ENCODE measurements around the gene KMT2C.

The KMT2C gene

DNA sequence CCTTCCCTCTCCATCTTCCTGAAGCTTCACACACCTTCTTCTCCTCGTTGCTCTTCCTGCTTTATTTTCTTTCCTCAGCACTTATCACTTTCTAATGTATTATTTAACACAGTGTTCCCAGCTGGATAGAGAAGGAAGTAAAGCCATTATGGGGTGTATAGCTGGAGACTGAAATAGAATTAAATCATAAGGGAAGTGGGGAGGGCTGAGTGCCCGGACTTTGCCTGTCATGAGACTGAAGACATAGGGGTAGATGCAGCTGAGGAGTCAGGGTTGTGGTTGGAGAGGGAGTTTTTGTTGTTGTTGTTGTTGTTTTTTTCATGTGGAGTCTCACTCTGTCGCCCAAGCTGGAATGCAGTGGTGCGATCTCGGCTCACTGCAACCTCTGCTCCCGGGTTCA is 345.1 kb downstream of the KMT2C start:
- DNase-seq, result no peak

DNA sequence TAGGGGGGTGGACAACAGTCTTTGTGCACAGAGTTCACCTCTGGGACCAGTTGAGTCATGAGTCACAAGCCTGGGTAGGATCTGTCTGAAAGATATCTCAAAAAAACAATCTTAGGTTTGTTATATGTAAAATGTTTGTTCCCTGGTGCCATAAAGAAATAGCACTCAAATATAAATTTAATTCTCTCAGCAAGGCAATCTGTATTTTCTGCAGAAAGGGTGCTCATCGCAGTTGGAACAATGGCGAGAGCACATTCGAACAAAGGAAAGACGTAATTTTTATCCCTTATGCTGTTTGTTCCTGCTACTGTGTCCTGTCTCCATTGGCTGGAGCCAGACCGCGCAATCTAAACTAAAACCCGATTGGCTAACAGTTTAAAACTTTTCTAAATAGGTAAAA is 346.6 kb downstream of the KMT2C start:
- no peak for DNase-seq

DNA sequence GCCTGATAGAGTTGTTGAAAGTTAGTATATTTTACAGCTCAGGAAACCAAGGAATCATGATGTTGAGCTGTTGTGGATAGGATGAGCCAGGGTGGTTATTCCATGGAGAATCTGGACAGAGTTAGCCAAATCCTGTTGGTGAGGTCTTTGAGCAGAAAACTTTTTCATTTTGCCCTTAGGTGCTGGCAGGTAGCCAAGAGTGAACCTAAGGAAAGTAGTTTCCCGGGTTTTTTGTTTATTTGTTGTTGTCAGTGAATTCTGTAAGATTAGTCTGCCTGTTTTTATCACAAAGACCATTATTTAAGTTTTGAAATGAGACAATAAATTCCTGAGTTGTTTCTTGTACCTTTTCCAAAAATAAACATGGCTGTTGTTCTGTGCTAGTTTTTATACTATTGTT is 349.3 kb downstream of the KMT2C start:
- DNase-seq, result no peak

DNA sequence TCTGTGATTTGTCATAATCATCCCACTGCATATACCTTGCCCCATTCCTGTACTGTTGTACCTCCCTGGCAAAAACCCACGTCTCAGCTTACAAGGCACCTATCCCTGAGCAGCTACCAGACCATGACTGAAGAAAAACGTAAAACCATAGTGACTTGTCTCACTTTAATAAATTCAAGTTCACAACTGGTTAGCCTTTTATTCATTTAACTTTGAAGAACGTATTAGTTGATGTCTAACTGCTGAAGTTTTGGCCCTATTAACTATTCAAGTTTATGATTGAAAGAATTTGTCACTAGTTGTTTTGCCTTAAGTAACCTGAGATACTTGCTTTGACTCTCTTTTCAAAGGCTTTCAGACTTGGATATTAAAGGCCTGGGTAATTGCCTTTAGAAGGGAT is 350.7 kb downstream of the KMT2C start:
- no peak for DNase-seq

Data from CD4-positive, alpha-beta T cell treated with Interleukin-4 for 1 hour (primary cell).